HG02973 (cell line): Measurements from ENCODE around the gene ATP6V1C2.

Experiments
- ATAC-seq: cut with Tn5 transposase; IDR thresholded peaks from one replicate; pipeline ENCODE4 v1.9.1; 2021; ENCODE audit warnings: moderate library complexity; ENCODE audit not compliant: unreplicated experiment

The ATP6V1C2 gene

DNA sequence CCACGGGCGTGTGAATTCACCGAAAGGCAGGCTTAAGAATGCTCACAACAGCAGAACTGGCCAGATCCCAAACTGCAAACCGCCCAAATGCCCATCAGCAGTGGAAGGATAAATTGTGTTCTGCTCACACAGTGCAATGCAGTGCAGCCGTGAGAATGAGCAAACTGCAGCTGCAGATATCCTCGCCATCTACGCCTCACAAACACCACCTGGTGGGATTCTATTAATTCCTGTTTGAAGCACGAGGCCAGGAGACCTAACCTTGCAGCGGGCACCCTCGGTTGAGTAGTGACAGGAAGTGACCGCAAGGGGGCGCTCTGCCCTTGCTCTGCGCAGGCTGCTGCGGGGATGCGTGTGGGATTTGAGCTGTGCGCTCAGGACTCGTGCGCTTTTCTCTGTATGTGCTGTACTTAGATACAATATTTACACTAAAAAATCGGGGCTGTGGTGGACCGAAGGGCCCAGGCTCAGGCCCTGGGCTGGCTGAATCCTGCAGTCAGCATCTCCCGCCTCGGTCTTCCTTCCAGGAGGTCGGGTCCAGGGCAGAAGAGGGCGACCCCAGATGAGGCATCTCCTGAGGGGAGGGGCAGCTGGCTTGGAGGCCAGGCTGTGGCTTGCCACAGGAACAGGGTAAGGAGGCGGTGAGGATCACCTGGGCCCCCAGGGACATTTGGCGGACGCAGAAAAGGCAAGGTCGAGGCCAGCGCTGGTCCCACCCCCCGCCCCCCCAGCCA lies 110.9 kb downstream of the ATP6V1C2 start:
- ATAC-seq = no peak

DNA sequence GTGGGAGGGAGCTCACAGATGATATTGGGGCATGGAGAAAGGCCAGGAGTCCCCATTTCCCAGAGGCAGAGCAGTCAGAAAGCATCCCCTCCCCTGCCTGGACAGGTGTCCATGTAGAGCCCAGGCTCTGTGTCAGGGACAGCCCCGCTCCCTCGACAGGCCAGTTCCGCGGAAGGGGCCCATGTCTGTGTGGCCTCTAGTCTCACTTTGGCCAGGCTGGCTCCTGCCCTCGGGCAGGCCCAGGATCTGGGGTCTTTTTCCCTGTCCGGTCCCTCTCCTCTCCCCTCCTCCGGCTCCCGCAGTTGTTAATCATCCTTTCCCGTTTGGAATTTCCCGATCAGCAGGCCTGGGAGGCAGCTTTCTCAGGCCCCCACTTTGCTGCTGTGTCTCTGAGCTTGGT lies 111.6 kb downstream of the ATP6V1C2 start:
- ATAC-seq = no peak

DNA sequence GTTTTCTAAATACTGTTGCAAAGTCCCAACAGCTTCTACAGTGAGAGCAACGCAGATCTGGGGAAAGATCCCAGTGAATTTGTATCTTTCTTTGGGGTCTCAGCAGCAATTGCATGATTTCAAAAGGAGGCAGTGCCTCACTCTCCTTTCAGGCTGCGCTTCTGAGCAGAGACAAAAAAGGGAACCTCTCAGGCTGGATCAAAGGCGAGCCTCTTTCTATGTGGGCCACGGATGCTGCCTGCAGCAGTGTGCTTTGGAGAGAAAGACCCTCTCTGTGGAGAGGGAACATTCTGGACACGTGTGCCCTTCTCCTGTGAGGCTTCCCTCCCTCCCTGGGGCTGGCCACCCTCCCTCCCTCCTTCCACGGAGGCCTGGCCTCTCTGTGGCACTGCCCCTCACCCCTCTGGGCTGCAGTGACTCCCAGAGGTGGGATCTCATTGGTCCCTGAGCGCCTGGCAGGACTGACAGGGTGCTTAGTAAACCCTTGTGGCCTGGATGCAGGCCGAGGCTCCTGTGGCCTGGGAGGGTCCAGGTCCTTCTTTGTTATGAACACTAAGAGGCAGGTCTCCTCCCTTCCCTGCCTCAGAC lies 112.7 kb downstream of the ATP6V1C2 start:
- no peak for ATAC-seq
